GM12891 (cell line): ENCODE results near the gene KANSL1.

Experiments used
- DNase-seq: peaks from one replicate; pipeline ENCODE4 v3.0.0; 2011; ENCODE audit warnings: low spot score; ENCODE audit not compliant: insufficient read length
- FAIRE-seq: peaks from 2 replicates; lab custom pipeline; 2011; peaks lifted over from hg19 to GRCh38; lab: Jason Lieb, UNC
- PAX5 ChIP-seq: IDR thresholded peaks from 2 replicates; pipeline ENCODE4 v1.6.1; 2011; ENCODE audit warnings: low read length, moderate library complexity, mild to moderate bottlenecking; ENCODE audit not compliant: insufficient read depth, severe bottlenecking
- POLR2A ChIP-seq: IDR thresholded peaks from 2 replicates; pipeline ENCODE4 v1.6.1; 2011; ENCODE audit warnings: low read depth, low read length, control low read depth
- POLR2AphosphoS5 ChIP-seq: IDR thresholded peaks from 2 replicates; pipeline ENCODE4 v1.6.1; 2011; ENCODE audit warnings: low read depth, low read length, control low read depth
- POU2F2 ChIP-seq: IDR thresholded peaks from 2 replicates; pipeline ENCODE4 v1.6.1; 2011; ENCODE audit warnings: low read depth, mild to moderate bottlenecking, control low read depth, low read length, moderate library complexity
- SPI1 ChIP-seq: IDR thresholded peaks from 2 replicates; pipeline ENCODE4 v1.6.1; 2011; ENCODE audit warnings: low read depth, low read length, control low read depth
- TAF1 ChIP-seq: IDR thresholded peaks from 2 replicates; pipeline ENCODE4 v1.6.1; 2011; ENCODE audit warnings: low read depth, low read length, control low read depth

Gene KANSL1

GRCh38 chr17:45997166-45997565 is 196.1 kb downstream of the KANSL1 start:
- TF ChIP-seq POU2F2: no peak
- TF ChIP-seq POLR2A: no peak
- no peak for TF ChIP-seq PAX5
- TF ChIP-seq POLR2AphosphoS5: no peak
- no peak for TF ChIP-seq TAF1
- TF ChIP-seq SPI1: no peak
- DNase-seq: no peak
- FAIRE-seq: no peak

GRCh38 chr17:45996282-45996937 is 196.8 kb downstream of the KANSL1 start:
- DNase-seq (no peak), FAIRE-seq (no peak)
- TF ChIP-seq TAF1 (no peak), POU2F2 (no peak), PAX5 (no peak), POLR2AphosphoS5 (no peak), POLR2A (no peak), SPI1 (no peak)

GRCh38 chr17:45995627-45996270 is 197.5 kb downstream of the KANSL1 start:
- DNase-seq: no peak
- TF ChIP-seq SPI1: no peak
- no peak for TF ChIP-seq POLR2AphosphoS5
- no peak for TF ChIP-seq POLR2A
- no peak for TF ChIP-seq POU2F2
- no peak for TF ChIP-seq PAX5
- no peak for TF ChIP-seq TAF1
- no peak for FAIRE-seq

- DNase-seq (no peak), FAIRE-seq (no peak)
- TF ChIP-seq POU2F2: no peak
These were observed 198.2 kb downstream of the KANSL1 start for GRCh38 chr17:45994987-45995386.

- TF ChIP-seq TAF1 (no peak), POLR2AphosphoS5 (no peak), POLR2A (no peak), SPI1 (no peak), POU2F2 (no peak), PAX5 (no peak)
- no peak for DNase-seq
- no peak for FAIRE-seq
These were observed 199.1 kb downstream of the KANSL1 start for GRCh38 chr17:45993962-45994627.

- FAIRE-seq: no peak
- no peak for TF ChIP-seq TAF1
- TF ChIP-seq POLR2AphosphoS5: no peak
- no peak for TF ChIP-seq POU2F2
- TF ChIP-seq POLR2A: no peak
- no peak for TF ChIP-seq PAX5
- TF ChIP-seq SPI1: no peak
- no peak for DNase-seq
These were observed 200.3 kb downstream of the KANSL1 start for GRCh38 chr17:45992904-45993303.

- TF ChIP-seq POLR2AphosphoS5 (no peak), PAX5 (no peak), TAF1 (no peak), SPI1 (no peak), POLR2A (no peak), POU2F2 (no peak)
- FAIRE-seq (no peak), DNase-seq (no peak)
These were observed 201.1 kb downstream of the KANSL1 start for GRCh38 chr17:45992175-45992574.

- no peak for TF ChIP-seq SPI1
- FAIRE-seq: no peak
- no peak for DNase-seq
These were observed 201.9 kb downstream of the KANSL1 start for GRCh38 chr17:45991341-45991740.

- no peak for FAIRE-seq
- no peak for TF ChIP-seq POLR2A
- TF ChIP-seq TAF1: no peak
- TF ChIP-seq POU2F2: no peak
- TF ChIP-seq POLR2AphosphoS5: no peak
- no peak for TF ChIP-seq SPI1
- TF ChIP-seq PAX5: no peak
- no peak for DNase-seq
These were observed 202.3 kb downstream of the KANSL1 start for GRCh38 chr17:45990886-45991285.

- TF ChIP-seq POU2F2: no peak
- no peak for TF ChIP-seq POLR2A
- DNase-seq (no peak), FAIRE-seq (no peak)
These were observed 203.5 kb downstream of the KANSL1 start for GRCh38 chr17:45989759-45990158.

GRCh38 chr17:45987706-45988105 is 205.5 kb downstream of the KANSL1 start:
- DNase-seq (no peak), FAIRE-seq (no peak)
- TF ChIP-seq POLR2AphosphoS5 (no peak), PAX5 (no peak), SPI1 (no peak), POLR2A (no peak), TAF1 (no peak), POU2F2 (no peak)
